ENCODE results near the gene UBASH3B.
"Not testable (repeated sequence)": the region's sequence is repeated elsewhere in the genome, so short reads cannot be mapped to it uniquely, and the experiment has no call there.

Gene UBASH3B

GRCh38 chr11:122822241-122822640, 166.7 kb downstream of the UBASH3B start:
- Histone ChIP-seq H3K9me3 (replicated peaks; ENCODE audit: insufficient read depth, low read length) (no peaks in the 10 kb centered on the region), H4K20me1 (ENCODE audit: insufficient read depth, low read length) (no peaks in the 10 kb centered on the region), H3K4me3 (ENCODE audit: low read length) (no peak overlapping the region), H3K4me2 (ENCODE audit: low read depth, low read length) (no peak overlapping the region), H3K36me3 (replicated peaks; ENCODE audit: insufficient read depth, low read length) (no peaks in the 10 kb centered on the region), H2AFZ (ENCODE audit: low read length) (no peak overlapping the region), H3K9ac (ENCODE audit: low read length) (no peak overlapping the region), H3K4me1 (ENCODE audit: low read length) (no peaks in the 10 kb centered on the region), H3K9me2 (replicated peaks; ENCODE audit: insufficient read depth, low read length) (no peaks in the 10 kb centered on the region), H3K27ac (ENCODE audit: low read length) (no peak overlapping the region), H3K79me2 (ENCODE audit: low read length) (no peaks in the 10 kb centered on the region), H3K27me3 (replicated peaks; ENCODE audit: insufficient read depth, low read length) (no peaks in the 10 kb centered on the region), H3F3A (ENCODE audit: insufficient read depth, low read length) (no peaks in the 10 kb centered on the region)
- TF ChIP-seq CTCF (IDR thresholded peaks at IDR 0.05; ENCODE audit: low read length) (no peak), EZH2 (optimal IDR thresholded peaks at IDR 0.05; ENCODE audit: low read depth, low read length) (no peak), EZH2phosphoT487 (IDR thresholded peaks at IDR 0.05; ENCODE audit: low read length) (no peak)
- DNase-seq = no peak

- Histone ChIP-seq H3K9ac (ENCODE audit: low read length) (no peak overlapping the region), H3K4me1 (ENCODE audit: low read length) (no peaks in the 10 kb centered on the region), H3K79me2 (ENCODE audit: low read length) (no peaks in the 10 kb centered on the region), H3K27ac (ENCODE audit: low read length) (no peak overlapping the region), H3K9me2 (replicated peaks; ENCODE audit: insufficient read depth, low read length) (no peaks in the 10 kb centered on the region), H3K27me3 (replicated peaks; ENCODE audit: insufficient read depth, low read length) (no peaks in the 10 kb centered on the region), H3K36me3 (replicated peaks; ENCODE audit: insufficient read depth, low read length) (no peaks in the 10 kb centered on the region), H4K20me1 (ENCODE audit: insufficient read depth, low read length) (no peaks in the 10 kb centered on the region), H3K4me3 (ENCODE audit: low read length) (no peak overlapping the region), H3F3A (ENCODE audit: insufficient read depth, low read length) (no peaks in the 10 kb centered on the region), H3K4me2 (ENCODE audit: low read depth, low read length) (no peak overlapping the region), H3K9me3 (replicated peaks; ENCODE audit: insufficient read depth, low read length) (no peaks in the 10 kb centered on the region), H2AFZ (ENCODE audit: low read length) (no peak overlapping the region)
- TF ChIP-seq EZH2 (optimal IDR thresholded peaks at IDR 0.05; ENCODE audit: low read depth, low read length) = no peak
- no peak for TF ChIP-seq EZH2phosphoT487 (IDR thresholded peaks at IDR 0.05; ENCODE audit: low read length)
- TF ChIP-seq CTCF (IDR thresholded peaks at IDR 0.05; ENCODE audit: low read length) = no peak
- DNase-seq = no peak
Measured at GRCh38 chr11:122823564-122823963, 168.0 kb downstream of the UBASH3B start.

GRCh38 chr11:122829371-122829770, 173.8 kb downstream of the UBASH3B start:
- H3K27me3 ChIP-seq (replicated peaks; ENCODE audit: insufficient read depth, low read length); H3K4me1 ChIP-seq (ENCODE audit: low read length); H3K4me2 ChIP-seq (ENCODE audit: low read depth, low read length); H3K36me3 ChIP-seq (replicated peaks; ENCODE audit: insufficient read depth, low read length); DNase-seq; H3K9me3 ChIP-seq (replicated peaks; ENCODE audit: insufficient read depth, low read length); H3F3A ChIP-seq (ENCODE audit: insufficient read depth, low read length); H4K20me1 ChIP-seq (ENCODE audit: insufficient read depth, low read length); H3K9ac ChIP-seq (ENCODE audit: low read length); H2AFZ ChIP-seq (ENCODE audit: low read length); H3K4me3 ChIP-seq (ENCODE audit: low read length); H3K79me2 ChIP-seq (ENCODE audit: low read length); H3K9me2 ChIP-seq (replicated peaks; ENCODE audit: insufficient read depth, low read length); H3K27ac ChIP-seq (ENCODE audit: low read length): not testable (repeated sequence)

GRCh38 chr11:122832297-122832696, 176.8 kb downstream of the UBASH3B start:
- not testable (repeated sequence) for H2AFZ ChIP-seq (ENCODE audit: low read length); H3F3A ChIP-seq (ENCODE audit: insufficient read depth, low read length); H3K4me2 ChIP-seq (ENCODE audit: low read depth, low read length); H3K9me3 ChIP-seq (replicated peaks; ENCODE audit: insufficient read depth, low read length); H3K27me3 ChIP-seq (replicated peaks; ENCODE audit: insufficient read depth, low read length); H3K9me2 ChIP-seq (replicated peaks; ENCODE audit: insufficient read depth, low read length); DNase-seq; H3K36me3 ChIP-seq (replicated peaks; ENCODE audit: insufficient read depth, low read length); H3K4me3 ChIP-seq (ENCODE audit: low read length); H3K9ac ChIP-seq (ENCODE audit: low read length); H3K4me1 ChIP-seq (ENCODE audit: low read length); H4K20me1 ChIP-seq (ENCODE audit: insufficient read depth, low read length); H3K79me2 ChIP-seq (ENCODE audit: low read length); H3K27ac ChIP-seq (ENCODE audit: low read length)

All from MM.1S (cell line).